ENCODE measurements around the gene RBMS2.
A peak's percentile ranks its signal among the peaks of the same experiment; 100 is the strongest.

RBMS2 gene

GRCh38 chr12:56589783-56590182 is 68.2 kb downstream of the RBMS2 start:
- no peak overlapping the region for H3K4me3 ChIP-seq (ENCODE audit: low read depth, low read length)
- no peak for DNase-seq (ENCODE audit: low read depth)
- TF ChIP-seq MAX (IDR thresholded peaks at IDR 0.05; ENCODE audit: low read depth, low read length), result no peak
- TF ChIP-seq MYC (IDR thresholded peaks at IDR 0.05; ENCODE audit: low read depth, low read length), result no peak
- TF ChIP-seq POLR2A (IDR thresholded peaks at IDR 0.05; ENCODE audit: extremely low read depth, insufficient read length), result no peak
- no peak for TF ChIP-seq CTCF (IDR thresholded peaks at IDR 0.05; ENCODE audit: low read depth, low read length)

- DNase-seq (ENCODE audit: low read depth), result peak; percentile 65
- H3K4me3 ChIP-seq (ENCODE audit: low read depth, low read length), result no peak overlapping the region
- no peak for TF ChIP-seq MAX (IDR thresholded peaks at IDR 0.05; ENCODE audit: low read depth, low read length)
- peak; percentile 47 for TF ChIP-seq CTCF (IDR thresholded peaks at IDR 0.05; ENCODE audit: low read depth, low read length)
These were observed 68.7 kb downstream of the RBMS2 start for GRCh38 chr12:56590237-56590830.

GRCh38 chr12:56591126-56591525 is 69.5 kb downstream of the RBMS2 start:
- no peak overlapping the region for H3K4me3 ChIP-seq (ENCODE audit: low read depth, low read length)
- no peak for TF ChIP-seq POLR2A (IDR thresholded peaks at IDR 0.05; ENCODE audit: extremely low read depth, insufficient read length)
- no peak for TF ChIP-seq CTCF (IDR thresholded peaks at IDR 0.05; ENCODE audit: low read depth, low read length)
- no peak for TF ChIP-seq MYC (IDR thresholded peaks at IDR 0.05; ENCODE audit: low read depth, low read length)
- TF ChIP-seq MAX (IDR thresholded peaks at IDR 0.05; ENCODE audit: low read depth, low read length), result no peak
- DNase-seq (ENCODE audit: low read depth), result no peak

- DNase-seq (ENCODE audit: low read depth), result no peak
- no peak for TF ChIP-seq CTCF (IDR thresholded peaks at IDR 0.05; ENCODE audit: low read depth, low read length)
- no peak for TF ChIP-seq MYC (IDR thresholded peaks at IDR 0.05; ENCODE audit: low read depth, low read length)
- no peak for TF ChIP-seq MAX (IDR thresholded peaks at IDR 0.05; ENCODE audit: low read depth, low read length)
- no peak for TF ChIP-seq POLR2A (IDR thresholded peaks at IDR 0.05; ENCODE audit: extremely low read depth, insufficient read length)
- H3K4me3 ChIP-seq (ENCODE audit: low read depth, low read length), result no peak overlapping the region
These were observed 70.3 kb downstream of the RBMS2 start for GRCh38 chr12:56591961-56592360.

GRCh38 chr12:56593909-56594621 is 72.4 kb downstream of the RBMS2 start:
- TF ChIP-seq POLR2A (IDR thresholded peaks at IDR 0.05; ENCODE audit: extremely low read depth, insufficient read length) (no peak), MYC (IDR thresholded peaks at IDR 0.05; ENCODE audit: low read depth, low read length) (no peak), MAX (IDR thresholded peaks at IDR 0.05; ENCODE audit: low read depth, low read length) (peak; percentile 42; the same call in 1 of the 2 replicates), CTCF (IDR thresholded peaks at IDR 0.05; ENCODE audit: low read depth, low read length) (peak; percentile 98)
- DNase-seq (ENCODE audit: low read depth), result peak; percentile 80
- H3K4me3 ChIP-seq (ENCODE audit: low read depth, low read length), result no peak overlapping the region
